GM23338 (cell line): ENCODE measurements around the gene ZFAND6. TPM values are rescaled to one million over a fixed set of nuclear protein-coding genes. Genes with fewer than 3 reads are reported as not detected.
A peak's percentile ranks its signal among the peaks of the same experiment; 100 is the strongest.

Source experiments
- ATAC-seq: fragments of 200-7000 bp; cut with Tn5 transposase; 3 replicates; pipeline ENCODE4 v1.9.1; 2020
- DNase-seq: peaks from one replicate; pipeline ENCODE4 v3.0.0-alpha.2; 2015; ENCODE audit warnings: low spot score
- H2AFZ ChIP-seq: fragments of 200-600 bp; sonication (generic); 2 replicates; pipeline ENCODE4 v1.8.0; 2016; ENCODE audit warnings: antibody characterized with exemption, mild to moderate bottlenecking, moderate library complexity
- H3F3A ChIP-seq: fragments of 200-600 bp; sonication (generic); replicated peaks from 2 replicates; pipeline ENCODE4 v1.8.0; 2017; ENCODE audit warnings: antibody characterized with exemption, mixed run types, low read depth
- H3K27ac ChIP-seq: fragments of 200-600 bp; sonication (generic); 2 replicates; pipeline ENCODE4 v1.6.1; 2016; ENCODE audit warnings: low read depth
- H3K27me3 ChIP-seq: fragments of 200-600 bp; sonication (generic); 2 replicates; pipeline ENCODE4 v1.8.0; 2016; ENCODE audit warnings: mild to moderate bottlenecking, mixed run types, moderate library complexity; ENCODE audit not compliant: insufficient read depth
- H3K36me3 ChIP-seq: fragments of 200-600 bp; sonication (generic); 2 replicates; pipeline ENCODE4 v1.8.0; 2016; ENCODE audit warnings: mild to moderate bottlenecking; ENCODE audit not compliant: insufficient read depth
- H3K4me1 ChIP-seq: fragments of 200-600 bp; sonication (generic); 2 replicates; pipeline ENCODE4 v1.8.0; 2016; ENCODE audit warnings: mild to moderate bottlenecking, moderate library complexity; ENCODE audit not compliant: insufficient read depth
- H3K4me2 ChIP-seq: fragments of 200-600 bp; sonication (generic); 2 replicates; pipeline ENCODE4 v1.7.1; 2017; ENCODE audit warnings: mixed run types
- H3K4me3 ChIP-seq: fragments of 200-600 bp; sonication (generic); 2 replicates; pipeline ENCODE4 v1.6.1; 2016; ENCODE audit warnings: mixed run types
- H3K79me2 ChIP-seq: fragments of 200-600 bp; sonication (generic); replicated peaks from 2 replicates; pipeline ENCODE4 v1.8.0; 2017; ENCODE audit warnings: mild to moderate bottlenecking; ENCODE audit not compliant: insufficient read depth
- H3K9me2 ChIP-seq: fragments of 200-600 bp; sonication (generic); 2 replicates; pipeline ENCODE4 v1.8.0; 2017; ENCODE audit not compliant: insufficient read depth
- H4K20me1 ChIP-seq: fragments of 200-600 bp; sonication (generic); replicated peaks from 2 replicates; pipeline ENCODE4 v1.8.0; 2017; ENCODE audit warnings: mild to moderate bottlenecking; ENCODE audit not compliant: insufficient read depth
- H3K27ac Mint-ChIP-seq: 2 replicates; pipeline ENCODE4 v1.8.0; 2020; ENCODE audit warnings: inconsistent platforms, mild to moderate bottlenecking, moderate library complexity, mixed read lengths
- H3K27me3 Mint-ChIP-seq: 3 replicates; pipeline ENCODE4 v1.8.0; 2022; ENCODE audit warnings: low read depth, mild to moderate bottlenecking, moderate library complexity, mixed read lengths, inconsistent platforms; ENCODE audit not compliant: insufficient read depth, poor library complexity
- H3K36me3 Mint-ChIP-seq: 3 replicates; pipeline ENCODE4 v1.8.0; 2021; ENCODE audit warnings: low read depth, mild to moderate bottlenecking, inconsistent platforms, moderate library complexity, mixed read lengths
- H3K4me1 Mint-ChIP-seq: 3 replicates; pipeline ENCODE4 v1.8.0; 2020; ENCODE audit warnings: mild to moderate bottlenecking, inconsistent platforms, mixed read lengths
- H3K4me3 Mint-ChIP-seq: 3 replicates; pipeline ENCODE4 v1.8.0; 2021; ENCODE audit warnings: moderate library complexity, mild to moderate bottlenecking, inconsistent platforms, mixed read lengths
- H3K9me3 Mint-ChIP-seq: 3 replicates; pipeline ENCODE4 v1.8.0; 2020; ENCODE audit warnings: moderate library complexity, mild to moderate bottlenecking, inconsistent platforms, mixed read lengths
- CREB1 ChIP-seq: fragments of 250-450 bp; sonication (Bioruptor Pico); IDR thresholded peaks from 2 replicates; pipeline ENCODE4 v1.5.0; 2020; ENCODE audit warnings: low read depth, mild to moderate bottlenecking, moderate library complexity
- ETS1 ChIP-seq: IDR thresholded peaks from 2 replicates; pipeline ENCODE4 v1.6.1; 2016; ENCODE audit warnings: antibody characterized with exemption
- EZH2 ChIP-seq: fragments of 200-600 bp; sonication (generic); IDR thresholded peaks from one replicate; pipeline ENCODE4 v1.8.0; 2017; ENCODE audit warnings: antibody characterized with exemption, mild to moderate bottlenecking, low read depth; ENCODE audit not compliant: unreplicated experiment
- JUNB ChIP-seq: IDR thresholded peaks from one replicate; pipeline ENCODE4 v1.6.1; 2016; ENCODE audit warnings: antibody characterized with exemption; ENCODE audit not compliant: unreplicated experiment
- NANOG ChIP-seq: IDR thresholded peaks from 2 replicates; pipeline ENCODE4 v1.6.1; 2016; ENCODE audit warnings: antibody characterized with exemption, borderline replicate concordance
- POLR2AphosphoS5 ChIP-seq: IDR thresholded peaks from 2 replicates; pipeline ENCODE4 v1.6.1; 2016; ENCODE audit warnings: antibody characterized with exemption, low read depth
- REST ChIP-seq: IDR thresholded peaks from one replicate; pipeline ENCODE4 v1.6.1; 2018; ENCODE audit warnings: antibody characterized with exemption; ENCODE audit not compliant: unreplicated experiment
- STAT1 ChIP-seq: IDR thresholded peaks from one replicate; pipeline ENCODE4 v1.6.1; 2016; ENCODE audit warnings: antibody characterized with exemption; ENCODE audit not compliant: unreplicated experiment
- ZNF114 ChIP-seq: fragments of 250-450 bp; sonication (Bioruptor Pico); IDR thresholded peaks from 2 replicates; pipeline ENCODE4 v1.5.0; 2020; ENCODE audit warnings: mild to moderate bottlenecking, moderate library complexity
- ZNF331 ChIP-seq: fragments of 250-450 bp; sonication (Bioruptor Pico); IDR thresholded peaks from 2 replicates; pipeline ENCODE4 v1.5.0; 2020; ENCODE audit warnings: low read depth, mild to moderate bottlenecking, moderate library complexity
- ZNF462 ChIP-seq: fragments of 250-450 bp; sonication (Bioruptor Pico); IDR thresholded peaks from 2 replicates; pipeline ENCODE4 v1.5.0; 2020; ENCODE audit warnings: mild to moderate bottlenecking, moderate library complexity
- polyA plus RNA-seq: library from polyadenylated mRNA; unstranded; fragments of >200 nt; fragmentation: Nextera tagmentation; extraction: Ambion mirVana; gene quantifications from 2 replicates; pipeline ENCODE4 v1.2.1, GENCODE V29; 2016
- total RNA-seq: library from RNA; depleted of rRNA; stranded (reverse); fragments of >200 nt; shearing (Covaris generic); gene quantifications from 2 replicates; pipeline ENCODE4 v1.2.3, GENCODE V29; 2014

Gene ZFAND6
- total and polyA plus RNA-seq, 2 experiments from 2014 or later = 205 to 292 TPM

GRCh38 chr15:80110920-80111319, 51.4 kb downstream of the ZFAND6 start:
- Mint-ChIP-seq H3K27me3 (no peaks in the 10 kb centered on the region), H3K9me3 (no peaks in the 10 kb centered on the region), H3K4me1 (peaks cover 34% of the 10 kb centered on the region), H3K4me3 (no peak overlapping the region), H3K27ac (no peak overlapping the region), H3K36me3 (no peaks in the 10 kb centered on the region)
- Histone ChIP-seq H3K4me2 (no peak overlapping the region), H3K4me3 (no peak overlapping the region), H3K27ac (no peak overlapping the region), H3K27me3 (no peaks in the 10 kb centered on the region), H4K20me1 (peaks cover 42% of the 10 kb centered on the region), H2AFZ (no peak overlapping the region), H3K4me1 (peaks cover 19% of the 10 kb centered on the region), H3K79me2 (peaks cover 100% of the 10 kb centered on the region), H3K9me2 (no peaks in the 10 kb centered on the region), H3K36me3 (no peaks in the 10 kb centered on the region), H3F3A (no peaks in the 10 kb centered on the region)
- ATAC-seq (no peak), DNase-seq (no peak)
- no peak for TF ChIP-seq JUNB
- no peak for TF ChIP-seq CREB1 (CRISPR knock-in tag)
- no peak for TF ChIP-seq EZH2
- TF ChIP-seq POLR2AphosphoS5 = no peak
- no peak for TF ChIP-seq ZNF462 (CRISPR knock-in tag)
- no peak for TF ChIP-seq NANOG
- TF ChIP-seq ZNF114 (CRISPR knock-in tag) = no peak

DNA sequence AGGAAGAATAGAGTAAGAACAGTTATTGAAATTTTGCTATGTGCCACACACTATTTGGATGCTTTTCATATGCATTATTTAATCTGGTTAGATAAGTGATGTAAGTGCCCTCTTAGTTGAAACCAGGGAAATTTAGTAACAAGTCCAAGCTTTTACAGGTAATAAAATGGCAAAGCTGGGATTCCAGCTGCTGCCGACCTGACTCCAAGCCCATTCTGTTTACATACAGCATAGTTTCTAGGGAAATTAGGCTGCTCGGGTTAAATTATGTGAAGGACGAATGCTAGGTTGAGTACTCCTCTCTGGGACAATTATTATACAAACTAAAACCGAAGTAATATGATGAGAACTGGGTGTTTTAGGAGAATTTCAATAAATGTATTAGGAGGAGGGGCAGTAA, 54.6 kb downstream of the ZFAND6 start:
- Mint-ChIP-seq H3K27me3 (no peaks in the 10 kb centered on the region), H3K36me3 (no peaks in the 10 kb centered on the region), H3K27ac (peak overlapping the region; percentile 45), H3K9me3 (no peaks in the 10 kb centered on the region), H3K4me3 (no peak overlapping the region), H3K4me1 (peaks cover 29% of the 10 kb centered on the region; the same call in 2 of the 3 replicates)
- DNase-seq (peak; percentile 21), ATAC-seq (peak; percentile 45)
- H3K27me3 ChIP-seq = no peaks in the 10 kb centered on the region
- peaks cover 13% of the 10 kb centered on the region; the same call in 1 of the 2 replicates for H3K4me1 ChIP-seq
- H3K4me3 ChIP-seq = no peak overlapping the region
- no peak overlapping the region for H3K27ac ChIP-seq
- H4K20me1 ChIP-seq = peaks cover 18% of the 10 kb centered on the region
- no peaks in the 10 kb centered on the region for H3K9me2 ChIP-seq
- no peaks in the 10 kb centered on the region for H3K36me3 ChIP-seq
- H3K79me2 ChIP-seq = peaks cover 97% of the 10 kb centered on the region
- H3K4me2 ChIP-seq = no peak overlapping the region
- no peaks in the 10 kb centered on the region for H3F3A ChIP-seq
- no peak overlapping the region for H2AFZ ChIP-seq
- TF ChIP-seq CREB1 (CRISPR knock-in tag) (no peak), REST (no peak), ETS1 (no peak), EZH2 (no peak), STAT1 (no peak), JUNB (no peak), ZNF331 (no peak)
